ENCODE results near the gene OR4L1.
"Not testable (repeated sequence)": the region's sequence is repeated elsewhere in the genome, so short reads cannot be mapped to it uniquely, and the experiment has no call there.

OR4L1 gene

GRCh38 chr14:20059745-20060144 is at the start of gene OR4L1:
Gene OR4L1 (plus strand): TSS chr14:20060045. CDS start chr14:20060045, 0 bp downstream.
- DNase-seq, result no peak

GRCh38 chr14:20019257-20019865 is 40.5 kb upstream of the OR4L1 start, which contains the start of gene OR4K14:
Gene OR4K14 (minus strand): TSS chr14:20019307. CDS start chr14:20015193, 4,114 bp downstream.
- DNase-seq, result no peak

GRCh38 chr14:20031058-20031457 is 28.8 kb upstream of the OR4L1 start:
- no peak for DNase-seq

GRCh38 chr14:20035449-20035848 is 24.4 kb upstream of the OR4L1 start:
- no peak for DNase-seq

- no peak for DNase-seq
Measured at GRCh38 chr14:20035938-20036337, 23.9 kb upstream of the OR4L1 start, which contains the start of gene OR4K13. Gene OR4K13 (minus strand): TSS chr14:20036038. CDS start chr14:20034758, 1,280 bp downstream.

GRCh38 chr14:20044243-20044642 is 15.6 kb upstream of the OR4L1 start:
- no peak for DNase-seq

- DNase-seq, result no peak
Measured at GRCh38 chr14:20048202-20048601, 11.6 kb upstream of the OR4L1 start.

- no peak for DNase-seq
Measured at GRCh38 chr14:20092050-20092449, 32.2 kb downstream of the OR4L1 start.

- no peak for DNase-seq
Measured at GRCh38 chr14:20093442-20093841, 33.6 kb downstream of the OR4L1 start.

GRCh38 chr14:20098926-20099770 is 39.3 kb downstream of the OR4L1 start:
- DNase-seq, result not testable (repeated sequence)

- DNase-seq, result no peak
Measured at GRCh38 chr14:20110438-20110837, 50.6 kb downstream of the OR4L1 start, which contains the start of gene OR4K17. Gene OR4K17 (plus strand): TSS chr14:20110739. CDS start chr14:20117500, 6,761 bp downstream.

Measured in SIG-M5 (cell line).